ENCODE data around the gene FHIT. TPM values are rescaled to one million over a fixed set of nuclear protein-coding genes. Genes with fewer than 3 reads are reported as not detected.

FHIT gene
- total RNA-seq, 1 donor from 2014 or later, result 22.6 TPM

DNA sequence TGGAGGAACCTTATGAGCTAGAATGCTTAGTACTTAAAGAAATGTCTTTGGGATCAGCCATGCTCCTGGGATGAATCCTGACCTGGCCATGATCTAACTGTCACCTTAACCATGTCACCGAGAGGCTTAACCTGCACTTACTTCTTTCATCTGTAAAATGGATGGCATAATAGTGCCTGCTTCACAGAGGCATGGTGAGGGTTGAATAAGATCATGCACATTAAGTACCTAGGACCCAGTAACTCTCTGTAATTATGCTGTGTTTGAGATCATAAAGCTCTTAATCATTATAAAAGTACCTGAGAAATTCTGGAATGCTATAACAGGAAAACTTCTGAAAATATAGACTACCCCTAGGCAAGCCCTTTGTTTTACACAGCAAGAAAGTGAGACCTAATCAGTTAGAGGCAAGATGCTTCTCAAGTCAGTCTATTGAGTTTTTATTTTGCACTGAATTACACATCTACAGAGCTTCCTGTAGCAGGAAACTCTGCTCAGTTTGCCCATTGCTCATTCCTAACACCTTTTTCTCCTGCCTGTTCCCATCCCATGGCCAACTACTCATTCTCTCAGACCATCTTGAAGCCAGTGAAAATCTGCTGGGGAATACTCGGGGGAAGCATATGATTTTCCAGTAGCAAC lies 1185.9 kb downstream of the FHIT start:
- intact Hi-C loops (cut with micrococcal nuclease), result loop anchor here (1.0 kb wide), 2 partner anchors 9 to 17 kb away; no protein-coding TSS in a partner anchor
- Mint-ChIP-seq H3K27me3 (ENCODE audit: insufficient read depth) (no peaks in the 10 kb centered on the region), H3K4me3 (peak overlapping the region; percentile 49), H3K27ac (peak overlapping the region; percentile 86), H3K9me3 (peaks cover 3% of the 10 kb centered on the region), H3K4me1 (ENCODE audit: low read depth) (peaks cover 82% of the 10 kb centered on the region), H3K36me3 (ENCODE audit: low read depth) (peaks cover 34% of the 10 kb centered on the region)
- no peak for DNase-seq (ENCODE audit: low spot score)

- Mint-ChIP-seq H3K9me3 (peaks cover 8% of the 10 kb centered on the region), H3K27ac (peak overlapping the region; percentile 86), H3K4me3 (peak overlapping the region; percentile 53), H3K27me3 (ENCODE audit: insufficient read depth) (no peaks in the 10 kb centered on the region), H3K36me3 (ENCODE audit: low read depth) (peaks cover 30% of the 10 kb centered on the region), H3K4me1 (ENCODE audit: low read depth) (peaks cover 79% of the 10 kb centered on the region)
- intact Hi-C loops (cut with micrococcal nuclease), result loop anchor here (1.0 kb wide), 5 partner anchors 10 to 47 kb away; no protein-coding TSS in a partner anchor
- no peak for DNase-seq (ENCODE audit: low spot score)
These were observed 1186.8 kb downstream of the FHIT start for GRCh38 chr3:60064210-60065178.

DNA sequence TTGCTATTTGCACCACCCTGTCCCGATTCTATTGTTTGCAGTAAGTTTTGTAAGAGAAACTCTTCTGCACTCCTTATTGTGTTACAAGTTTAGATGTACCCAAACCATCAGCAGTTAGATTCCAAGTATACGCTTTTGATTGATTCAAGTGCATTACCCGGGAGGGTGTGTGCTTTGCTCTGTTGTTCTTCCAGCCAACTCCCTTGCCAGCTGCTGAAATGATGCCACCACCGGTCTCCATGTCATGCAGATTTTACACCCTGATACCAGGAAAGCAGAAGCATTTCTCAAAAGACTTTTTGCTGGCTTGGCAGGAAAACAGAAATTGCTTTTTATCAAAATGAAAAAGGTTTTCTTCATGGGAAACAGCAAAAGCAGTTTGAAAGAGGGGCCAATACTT lies 1194.8 kb downstream of the FHIT start:
- Mint-ChIP-seq H3K4me3 (peak overlapping the region; percentile 63), H3K27ac (peak overlapping the region; percentile 75), H3K27me3 (ENCODE audit: insufficient read depth) (no peaks in the 10 kb centered on the region), H3K4me1 (ENCODE audit: low read depth) (peaks cover 92% of the 10 kb centered on the region), H3K9me3 (peaks cover 19% of the 10 kb centered on the region), H3K36me3 (ENCODE audit: low read depth) (peaks cover 31% of the 10 kb centered on the region)
- no peak for DNase-seq (ENCODE audit: low spot score)
- intact Hi-C loops (cut with micrococcal nuclease), result no loop called here

- Mint-ChIP-seq H3K4me1 (ENCODE audit: low read depth) (peaks cover 88% of the 10 kb centered on the region), H3K4me3 (peak overlapping the region; percentile 63), H3K27me3 (ENCODE audit: insufficient read depth) (no peaks in the 10 kb centered on the region), H3K9me3 (peaks cover 19% of the 10 kb centered on the region), H3K36me3 (ENCODE audit: low read depth) (peaks cover 33% of the 10 kb centered on the region), H3K27ac (peak overlapping the region; percentile 75)
- intact Hi-C loops (cut with micrococcal nuclease), result no loop called here
- DNase-seq (ENCODE audit: low spot score), result no peak
These were observed 1195.5 kb downstream of the FHIT start for GRCh38 chr3:60055765-60056164.

DNA sequence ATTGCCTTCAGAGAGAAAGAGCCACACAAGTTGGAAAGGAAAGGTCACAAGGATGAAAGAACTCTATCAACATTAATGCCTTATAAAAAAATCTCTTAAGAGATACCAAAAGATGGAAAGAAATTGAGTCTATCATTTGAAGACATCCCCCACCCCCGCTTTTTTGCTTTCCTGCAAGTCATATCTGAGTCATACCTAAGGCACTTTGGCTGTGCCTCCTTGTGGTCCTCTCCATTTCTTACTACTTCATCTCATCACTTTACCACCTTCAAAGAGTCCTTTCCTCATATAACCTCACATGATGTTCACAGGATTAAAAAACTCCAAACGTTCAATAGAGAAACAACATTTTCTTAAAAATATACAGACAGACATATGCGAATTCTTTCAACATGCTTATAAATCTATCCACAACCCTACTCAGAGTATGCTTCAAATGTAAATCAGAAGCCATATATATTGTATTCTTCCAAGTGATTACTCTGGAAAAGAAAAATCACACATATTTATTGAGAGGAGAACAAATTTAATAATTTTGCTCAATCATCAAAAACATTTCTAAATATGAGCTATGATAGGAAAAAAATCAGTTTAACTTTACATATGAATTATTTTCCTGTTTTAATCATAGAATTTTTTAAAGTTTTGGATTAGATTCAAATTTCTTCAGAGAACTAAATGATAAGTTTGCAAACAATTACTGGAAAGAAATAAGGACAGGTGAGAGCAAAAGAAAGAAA lies 1197.6 kb downstream of the FHIT start:
- Mint-ChIP-seq H3K4me1 (ENCODE audit: low read depth) (peaks cover 86% of the 10 kb centered on the region), H3K27me3 (ENCODE audit: insufficient read depth) (no peaks in the 10 kb centered on the region), H3K36me3 (ENCODE audit: low read depth) (peaks cover 27% of the 10 kb centered on the region), H3K27ac (peak overlapping the region; percentile 75), H3K9me3 (peaks cover 13% of the 10 kb centered on the region), H3K4me3 (peak overlapping the region; percentile 21)
- no peak for DNase-seq (ENCODE audit: low spot score)
- intact Hi-C loops (cut with micrococcal nuclease), result loop anchor here (1.0 to 5.0 kb wide), 7 partner anchors 11 to 666 kb away; no protein-coding TSS in a partner anchor

- peaks cover 88% of the 10 kb centered on the region for H3K4me1 Mint-ChIP-seq (ENCODE audit: low read depth)
- intact Hi-C loops (cut with micrococcal nuclease), result loop anchor here (1.0 kb wide), 6 partner anchors 17 to 144 kb away; no protein-coding TSS in a partner anchor
- H3K27me3 Mint-ChIP-seq (ENCODE audit: insufficient read depth), result no peaks in the 10 kb centered on the region
- peaks cover 34% of the 10 kb centered on the region for H3K9me3 Mint-ChIP-seq
- H3K27ac Mint-ChIP-seq, result peak overlapping the region; percentile 93
- H3K36me3 Mint-ChIP-seq (ENCODE audit: low read depth), result peaks cover 39% of the 10 kb centered on the region
- DNase-seq (ENCODE audit: low spot score), result peak; percentile 62
- peak overlapping the region; percentile 74 for H3K4me3 Mint-ChIP-seq
These were observed 1202.8 kb downstream of the FHIT start for GRCh38 chr3:60048447-60048848.

DNA sequence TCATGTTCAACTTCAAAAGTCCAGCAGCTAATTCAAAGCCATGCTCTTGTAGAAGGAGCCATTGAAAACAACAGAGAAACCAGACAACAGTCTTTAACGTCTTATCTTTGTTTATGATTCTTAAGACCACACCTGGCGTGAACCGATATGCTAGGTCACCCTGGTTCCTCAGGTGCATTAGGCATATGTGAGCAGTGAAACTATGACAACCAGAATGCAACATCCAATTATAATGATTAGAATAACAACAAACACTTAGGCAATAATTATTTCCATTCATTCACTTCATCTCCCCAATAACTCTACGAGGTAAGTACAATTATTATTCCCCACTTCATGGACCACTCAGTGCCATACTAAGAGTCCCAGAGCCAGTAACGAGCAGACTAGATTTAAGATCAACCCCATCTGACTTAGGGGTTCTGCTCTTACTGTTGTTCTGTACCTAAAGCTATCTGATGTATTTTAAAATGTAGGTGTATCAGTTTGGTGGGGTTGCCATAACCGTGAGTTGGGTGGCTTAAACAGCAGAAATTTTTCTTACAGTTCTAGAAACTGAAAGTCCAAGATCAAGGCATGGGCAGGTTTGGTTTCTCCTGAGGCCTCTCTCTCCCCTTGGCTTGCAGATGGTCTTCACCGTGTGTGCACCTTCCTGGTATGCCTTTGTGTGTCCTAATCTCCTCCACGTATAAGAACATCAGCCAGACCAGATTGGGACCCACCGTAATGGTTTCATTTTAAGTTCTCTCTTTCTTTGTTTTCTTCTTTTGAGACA lies 1203.6 kb downstream of the FHIT start:
- Mint-ChIP-seq H3K27ac (peak overlapping the region; percentile 93), H3K36me3 (ENCODE audit: low read depth) (peaks cover 41% of the 10 kb centered on the region), H3K9me3 (peaks cover 37% of the 10 kb centered on the region), H3K4me1 (ENCODE audit: low read depth) (peaks cover 82% of the 10 kb centered on the region), H3K27me3 (ENCODE audit: insufficient read depth) (no peaks in the 10 kb centered on the region), H3K4me3 (peak overlapping the region; percentile 74)
- no peak for DNase-seq (ENCODE audit: low spot score)
- intact Hi-C loops (cut with micrococcal nuclease), result loop anchor here (1.0 kb wide), 6 partner anchors 16 to 145 kb away; no protein-coding TSS in a partner anchor

GRCh38 chr3:60046210-60046609 lies 1205.0 kb downstream of the FHIT start:
- H3K27me3 Mint-ChIP-seq (ENCODE audit: insufficient read depth), result no peaks in the 10 kb centered on the region
- peaks cover 47% of the 10 kb centered on the region for H3K36me3 Mint-ChIP-seq (ENCODE audit: low read depth)
- intact Hi-C loops (cut with micrococcal nuclease), result no loop called here
- peak overlapping the region; percentile 75 for H3K27ac Mint-ChIP-seq
- DNase-seq (ENCODE audit: low spot score), result no peak
- H3K4me1 Mint-ChIP-seq (ENCODE audit: low read depth), result peaks cover 76% of the 10 kb centered on the region
- H3K4me3 Mint-ChIP-seq, result no peak overlapping the region
- H3K9me3 Mint-ChIP-seq, result peaks cover 44% of the 10 kb centered on the region

- Mint-ChIP-seq H3K4me3 (no peak overlapping the region), H3K4me1 (ENCODE audit: low read depth) (peaks cover 73% of the 10 kb centered on the region), H3K36me3 (ENCODE audit: low read depth) (peaks cover 47% of the 10 kb centered on the region), H3K27ac (peak overlapping the region; percentile 75), H3K9me3 (peaks cover 47% of the 10 kb centered on the region), H3K27me3 (ENCODE audit: insufficient read depth) (no peaks in the 10 kb centered on the region)
- no peak for DNase-seq (ENCODE audit: low spot score)
- intact Hi-C loops (cut with micrococcal nuclease), result no loop called here
These were observed 1205.6 kb downstream of the FHIT start for GRCh38 chr3:60045686-60046085.

- H3K36me3 Mint-ChIP-seq (ENCODE audit: low read depth), result peaks cover 42% of the 10 kb centered on the region
- no peaks in the 10 kb centered on the region for H3K27me3 Mint-ChIP-seq (ENCODE audit: insufficient read depth)
- DNase-seq (ENCODE audit: low spot score), result no peak
- peaks cover 21% of the 10 kb centered on the region for H3K9me3 Mint-ChIP-seq
- H3K4me1 Mint-ChIP-seq (ENCODE audit: low read depth), result peaks cover 14% of the 10 kb centered on the region
- intact Hi-C loops (cut with micrococcal nuclease), result no loop called here
- no peak overlapping the region for H3K4me3 Mint-ChIP-seq
- no peak overlapping the region for H3K27ac Mint-ChIP-seq
These were observed 1214.4 kb downstream of the FHIT start for GRCh38 chr3:60036803-60037202.

DNA sequence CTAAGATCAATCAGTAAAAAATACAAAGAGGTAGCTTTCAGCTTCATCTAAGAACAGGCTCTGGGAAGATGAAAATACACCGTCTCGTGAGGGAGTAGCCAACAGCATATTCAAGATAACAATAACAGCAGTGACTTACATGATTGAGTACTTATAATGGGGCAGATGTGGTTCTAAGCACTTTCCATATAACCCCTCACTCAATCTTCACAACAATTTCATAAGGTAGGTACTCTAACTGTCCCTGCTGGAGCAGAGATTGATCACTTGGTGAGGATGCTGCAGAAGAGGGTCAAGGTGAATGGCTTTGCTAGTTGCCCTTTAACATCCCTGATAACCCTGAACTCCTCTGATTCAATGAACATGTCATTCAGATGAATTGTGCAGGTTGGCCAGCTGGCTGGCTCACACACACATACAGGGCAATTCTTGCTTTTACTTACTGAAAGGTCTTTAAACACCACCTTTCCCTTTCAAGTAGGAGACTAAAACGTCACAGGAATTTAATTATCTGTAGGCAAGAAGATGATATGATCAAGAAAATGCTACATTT lies 1217.3 kb downstream of the FHIT start:
- Mint-ChIP-seq H3K27ac (no peak overlapping the region), H3K4me3 (no peak overlapping the region), H3K27me3 (ENCODE audit: insufficient read depth) (no peaks in the 10 kb centered on the region), H3K9me3 (peaks cover 18% of the 10 kb centered on the region), H3K36me3 (ENCODE audit: low read depth) (peaks cover 35% of the 10 kb centered on the region), H3K4me1 (ENCODE audit: low read depth) (peaks cover 29% of the 10 kb centered on the region)
- no peak for DNase-seq (ENCODE audit: low spot score)
- intact Hi-C loops (cut with micrococcal nuclease), result no loop called here
